ENCODE measurements around the gene CIAPIN1. TPM values are rescaled to one million over a fixed set of nuclear protein-coding genes. Genes with fewer than 3 reads are reported as not detected.

CIAPIN1 gene
- total RNA-seq, 1 donor from 2014 or later, result 52.3 TPM

DNA sequence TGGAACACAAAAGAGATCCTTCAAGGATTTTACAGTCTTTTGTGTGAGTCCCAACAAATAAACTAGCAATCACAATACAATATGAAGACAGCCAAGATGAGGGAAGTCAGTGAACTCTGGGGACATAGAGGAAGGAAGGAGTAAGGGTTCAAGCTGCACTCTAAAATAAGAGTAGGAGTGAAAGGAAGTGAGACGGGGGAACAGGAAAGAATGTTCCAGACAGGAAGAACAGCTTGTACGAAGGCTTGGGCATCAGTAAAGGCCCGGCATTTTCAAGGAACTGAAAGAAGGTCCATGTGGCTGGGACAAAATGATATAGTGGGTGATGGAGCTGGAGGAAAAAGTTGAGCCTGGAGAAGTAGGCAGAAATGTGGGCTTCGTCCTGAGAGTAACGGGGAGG lies 38.1 kb downstream of the CIAPIN1 start:
- Mint-ChIP-seq H3K9me3 (no peaks in the 10 kb centered on the region), H3K4me1 (peaks cover 42% of the 10 kb centered on the region), H3K36me3 (ENCODE audit: low read depth) (no peaks in the 10 kb centered on the region), H3K27ac (no peak overlapping the region), H3K27me3 (no peaks in the 10 kb centered on the region), H3K4me3 (no peak overlapping the region)
- ATAC-seq (ENCODE audit: low read depth) (no peak), DNase-seq (no peak)
- intact Hi-C loops (cut with micrococcal nuclease), result no loop called here
- ChIA-PET CTCF (interaction anchor here (1.1 kb wide), 1 partner anchor 108 kb away, joined by 5 read pairs; no protein-coding TSS in a partner anchor), POLR2A (interaction anchor here (0.8 kb wide), 1 partner anchor 21 kb away, joined by 3 read pairs; no protein-coding TSS in a partner anchor)
- TF ChIP-seq CTCF (IDR thresholded peaks at IDR 0.05), result no peak

GRCh38 chr16:57407521-57408353 lies 39.4 kb downstream of the CIAPIN1 start:
- H3K4me3 Mint-ChIP-seq, result no peak overlapping the region

DNA sequence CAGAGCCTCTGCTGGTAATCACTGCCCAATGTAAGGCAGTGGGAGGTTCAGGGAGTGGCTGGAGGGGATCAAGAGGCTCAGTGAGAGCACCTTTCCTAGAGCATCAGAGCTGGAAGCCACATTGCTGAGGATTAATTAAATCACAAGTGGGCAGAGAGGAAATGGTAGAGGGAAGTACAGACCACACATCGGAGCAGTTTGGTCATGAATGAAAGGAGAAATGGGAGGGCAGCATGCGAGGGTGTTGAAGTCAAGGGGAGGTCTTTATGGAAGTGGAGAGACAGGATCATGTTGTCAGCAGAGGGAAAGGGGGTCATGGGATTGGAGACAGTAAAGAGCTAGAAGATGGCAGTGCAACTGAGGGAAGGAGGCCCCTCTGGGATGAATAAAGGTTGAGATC lies 40.3 kb downstream of the CIAPIN1 start:
- intact Hi-C loops (cut with micrococcal nuclease), result no loop called here
- Mint-ChIP-seq H3K4me3 (no peak overlapping the region), H3K36me3 (ENCODE audit: low read depth) (no peaks in the 10 kb centered on the region), H3K9me3 (no peaks in the 10 kb centered on the region), H3K27ac (no peak overlapping the region), H3K27me3 (no peaks in the 10 kb centered on the region), H3K4me1 (peaks cover 22% of the 10 kb centered on the region)
- no peak for ATAC-seq (ENCODE audit: low read depth)
- DNase-seq, result no peak
- ChIA-PET CTCF (no interaction called here), POLR2A (interaction anchor here (0.6 kb wide), 1 partner anchor 100 kb away, joined by 3 read pairs; no protein-coding TSS in a partner anchor)
- no peak for TF ChIP-seq CTCF (IDR thresholded peaks at IDR 0.05)

More at GRCh38 chr16:57407521-57408353, 39.4 kb downstream of the CIAPIN1 start:
- H3K4me1 Mint-ChIP-seq, result peaks cover 29% of the 10 kb centered on the region
- no peaks in the 10 kb centered on the region for H3K27me3 Mint-ChIP-seq
- no peaks in the 10 kb centered on the region for H3K36me3 Mint-ChIP-seq (ENCODE audit: low read depth)
- no peak for TF ChIP-seq CTCF (IDR thresholded peaks at IDR 0.05)
- H3K27ac Mint-ChIP-seq, result no peak overlapping the region
- no peaks in the 10 kb centered on the region for H3K9me3 Mint-ChIP-seq
- CTCF ChIA-PET, result no interaction called here
- ATAC-seq (ENCODE audit: low read depth) (no peak), DNase-seq (no peak)
- intact Hi-C loops (cut with micrococcal nuclease), result no loop called here
- POLR2A ChIA-PET, result no interaction called here

- Mint-ChIP-seq H3K27me3 (no peaks in the 10 kb centered on the region), H3K27ac (no peak overlapping the region), H3K36me3 (ENCODE audit: low read depth) (no peaks in the 10 kb centered on the region), H3K9me3 (no peaks in the 10 kb centered on the region), H3K4me1 (peaks cover 26% of the 10 kb centered on the region), H3K4me3 (no peak overlapping the region)
- CTCF ChIA-PET, result interaction anchor here (0.7 kb wide), 1 partner anchor 104 kb away, joined by 4 read pairs; no protein-coding TSS in a partner anchor
- ATAC-seq (ENCODE audit: low read depth) (no peak), DNase-seq (no peak)
- TF ChIP-seq CTCF (IDR thresholded peaks at IDR 0.05), result no peak
- intact Hi-C loops (cut with micrococcal nuclease), result no loop called here
- POLR2A ChIA-PET, result interaction anchor here (1.1 kb wide), 1 partner anchor 17 kb away, joined by 6 read pairs; no protein-coding TSS in a partner anchor
Measured at GRCh38 chr16:57405097-57405496, 42.1 kb downstream of the CIAPIN1 start.

Data from activated B cell treated with CpG ODN at 0.5 μM for 24 hours (primary cell).